IMR-90 (cell line): ENCODE results near the gene NEUROD1. TPM values are rescaled to one million over a fixed set of nuclear protein-coding genes. Genes with fewer than 3 reads are reported as not detected.

Experiments
- ATAC-seq: fragments of 200-7000 bp; cut with Tn5 transposase; 2 replicates; pipeline ENCODE4 v1.9.1; 2020; ENCODE audit warnings: low read depth, mild to moderate bottlenecking, moderate library complexity
- BruUV-seq: library from RNA; stranded (reverse); fragments of 400-500 nt; replicated peaks from 2 replicates; lab custom pipeline; 2021; lab: Mats Ljungman, UMichigan
- CTCF ChIA-PET: fragments of 300-600 bp; formaldehyde crosslinking; extraction: SDS; loops from one replicate; lab custom pipeline; 2021; ENCODE audit warnings: antibody characterized with exemption; lab: Yijun Ruan, JAX
- POLR2A ChIA-PET: fragments of 300-600 bp; sonication (Branson Sonifier 250); formaldehyde crosslinking; loops from one replicate; lab custom pipeline; 2022; ENCODE audit warnings: antibody characterized with exemption; ENCODE audit not compliant: unreplicated experiment; lab: Charles Lee
- DNase-seq: peaks from one replicate; pipeline ENCODE4 v3.0.0; 2013
- H2AFZ ChIP-seq: replicated peaks from 2 replicates; pipeline ENCODE3; 2013; ENCODE audit warnings: low read length, mild to moderate bottlenecking; ENCODE audit not compliant: poor library complexity
- H2AK5ac ChIP-seq: 2 replicates; pipeline ENCODE4 v1.6.1; 2013; ENCODE audit warnings: low read depth, low read length, inconsistent platforms
- H2AK9ac ChIP-seq: replicated peaks from 2 replicates; pipeline ENCODE3; 2013; ENCODE audit warnings: mild to moderate bottlenecking, low read depth, low read length, moderate library complexity; ENCODE audit not compliant: poor library complexity
- H2BK120ac ChIP-seq: 2 replicates; pipeline ENCODE4 v1.6.1; 2013; ENCODE audit warnings: low read depth, low read length, inconsistent platforms
- H2BK15ac ChIP-seq: 3 replicates; pipeline ENCODE4 v1.6.1; 2013; ENCODE audit warnings: low read depth, low read length, inconsistent platforms
- H2BK20ac ChIP-seq: 2 replicates; pipeline ENCODE4 v1.6.1; 2013; ENCODE audit warnings: low read depth, mild to moderate bottlenecking, inconsistent platforms, low read length, moderate library complexity
- H2BK5ac ChIP-seq: 2 replicates; pipeline ENCODE4 v1.6.1; 2013; ENCODE audit warnings: mild to moderate bottlenecking, low read depth, low read length, inconsistent platforms; ENCODE audit not compliant: poor library complexity, severe bottlenecking
- H3K14ac ChIP-seq: replicated peaks from 2 replicates; pipeline ENCODE4 v1.6.1; 2013; ENCODE audit warnings: low read depth, low read length, inconsistent platforms
- H3K18ac ChIP-seq: 2 replicates; pipeline ENCODE4 v1.6.1; 2013; ENCODE audit warnings: low read depth, low read length, control low read depth
- H3K23ac ChIP-seq: 2 replicates; pipeline ENCODE4 v1.6.1; 2013; ENCODE audit warnings: low read depth, low read length, inconsistent platforms
- H3K27ac ChIP-seq: 2 replicates; pipeline ENCODE4 v1.5.1; 2013; ENCODE audit warnings: mild to moderate bottlenecking, control low read depth, low read length; ENCODE audit not compliant: insufficient read depth
- H3K27me3 ChIP-seq: 2 replicates; pipeline ENCODE4 v1.6.1; 2013; ENCODE audit warnings: low read length; ENCODE audit not compliant: control insufficient read depth, insufficient read depth
- H3K36me3 ChIP-seq: 2 replicates; pipeline ENCODE4 v1.6.1; 2013; ENCODE audit warnings: low read length, mixed read lengths; ENCODE audit not compliant: control insufficient read depth, insufficient read depth
- H3K4ac ChIP-seq: 2 replicates; pipeline ENCODE4 v1.6.1; 2013; ENCODE audit warnings: low read depth, low read length, inconsistent platforms
- H3K4me1 ChIP-seq: 2 replicates; pipeline ENCODE4 v1.6.1; 2013; ENCODE audit warnings: low read length, mixed read lengths; ENCODE audit not compliant: control insufficient read depth, insufficient read depth
- H3K4me2 ChIP-seq: 2 replicates; pipeline ENCODE4 v1.6.1; 2013; ENCODE audit warnings: low read depth, mild to moderate bottlenecking, control low read depth, low read length, moderate library complexity
- H3K4me3 ChIP-seq: 2 replicates; pipeline ENCODE4 v1.5.1; 2013; ENCODE audit warnings: low read depth, mild to moderate bottlenecking, control low read depth, low read length, moderate library complexity; ENCODE audit not compliant: insufficient read depth
- H3K56ac ChIP-seq: 2 replicates; pipeline ENCODE4 v1.6.1; 2013; ENCODE audit warnings: low read length, inconsistent platforms; ENCODE audit not compliant: insufficient read depth; ENCODE audit errors: extremely low read depth
- H3K79me1 ChIP-seq, 2 experiments: 2 replicates each; pipeline ENCODE4 v1.6.1; 2013; ENCODE audit warnings: low read length in 2 of 2, inconsistent platforms in 1 of 2, low read depth in 1 of 2
- H3K9ac ChIP-seq: 2 replicates; pipeline ENCODE4 v1.6.1; 2013; ENCODE audit warnings: low read depth, low read length, control low read depth
- H3K9me1 ChIP-seq: 2 replicates; pipeline ENCODE4 v1.6.1; 2013; ENCODE audit warnings: low read length, inconsistent platforms; ENCODE audit not compliant: insufficient read depth
- H3K9me3 ChIP-seq: 2 replicates; pipeline ENCODE4 v1.6.1; 2013; ENCODE audit warnings: low read length; ENCODE audit not compliant: control insufficient read depth, insufficient read depth
- H4K20me1 ChIP-seq: 2 replicates; pipeline ENCODE4 v1.6.1; 2013; ENCODE audit warnings: low read length, inconsistent platforms; ENCODE audit not compliant: insufficient read depth
- H4K5ac ChIP-seq: 2 replicates; pipeline ENCODE4 v1.6.1; 2013; ENCODE audit warnings: mild to moderate bottlenecking, low read depth, low read length, control low read depth
- H4K8ac ChIP-seq, 2 experiments: 2 replicates each; pipeline ENCODE4 v1.6.1; 2013; ENCODE audit warnings: low read depth in 2 of 2, low read length in 2 of 2, control low read depth in 1 of 2, inconsistent platforms in 1 of 2
- H4K91ac ChIP-seq: 2 replicates; pipeline ENCODE4 v1.6.1; 2013; ENCODE audit warnings: low read depth, low read length, inconsistent platforms; ENCODE audit not compliant: insufficient read depth
- BHLHE40 ChIP-seq: fragments of 150-350 bp; IDR thresholded peaks from 2 replicates; pipeline ENCODE4 v1.6.1; 2016; ENCODE audit warnings: mild to moderate bottlenecking, low read depth, low read length
- CEBPB ChIP-seq: IDR thresholded peaks from 2 replicates; pipeline ENCODE4 v1.6.1; 2012; ENCODE audit warnings: low read depth, low read length, improper control_type of control experiment
- CHD1 ChIP-seq: IDR thresholded peaks from 2 replicates; pipeline ENCODE4 v1.6.1; 2012; ENCODE audit warnings: low read depth, low read length, improper control_type of control experiment
- FOS ChIP-seq: fragments of 150-350 bp; IDR thresholded peaks from 2 replicates; pipeline ENCODE4 v1.6.1; 2016; ENCODE audit warnings: low read depth, low read length
- MAFK ChIP-seq: IDR thresholded peaks from 2 replicates; pipeline ENCODE4 v1.6.1; 2012; ENCODE audit warnings: low read depth, low read length, improper control_type of control experiment
- MAZ ChIP-seq: IDR thresholded peaks from 2 replicates; pipeline ENCODE4 v1.6.1; 2012; ENCODE audit warnings: low read depth, mild to moderate bottlenecking, low read length, improper control_type of control experiment, moderate library complexity, borderline replicate concordance
- MXI1 ChIP-seq: IDR thresholded peaks from 2 replicates; pipeline ENCODE4 v1.6.1; 2012; ENCODE audit warnings: low read depth, mild to moderate bottlenecking, low read length, moderate library complexity, borderline replicate concordance
- NFE2L2 ChIP-seq: fragments of 150-350 bp; IDR thresholded peaks from 2 replicates; pipeline ENCODE4 v1.6.1; 2016; ENCODE audit warnings: low read depth, mild to moderate bottlenecking, low read length
- POLR2A ChIP-seq: IDR thresholded peaks from 2 replicates; pipeline ENCODE4 v1.6.1; 2012; ENCODE audit warnings: mild to moderate bottlenecking, low read depth, low read length
- RAD21 ChIP-seq: IDR thresholded peaks from 2 replicates; pipeline ENCODE4 v1.6.1; 2012; ENCODE audit warnings: low read length, improper control_type of control experiment
- RCOR1 ChIP-seq: IDR thresholded peaks from 2 replicates; pipeline ENCODE4 v1.6.1; 2012; ENCODE audit warnings: mild to moderate bottlenecking, low read length, improper control_type of control experiment; ENCODE audit not compliant: insufficient replicate concordance
- RFX5 ChIP-seq: IDR thresholded peaks from 2 replicates; pipeline ENCODE4 v1.8.0; 2012; ENCODE audit warnings: low read depth, mild to moderate bottlenecking, low read length, moderate library complexity
- SMC3 ChIP-seq: fragments of 150-350 bp; IDR thresholded peaks from 2 replicates; pipeline ENCODE4 v1.6.1; 2016; ENCODE audit warnings: low read depth, mild to moderate bottlenecking, antibody characterized with exemption, low read length, moderate library complexity
- WGBS, 2 experiments: methylation state at CpG; one replicate each; pipeline versions ENCODE4 v1.1.5 to v1.1.7; 2013; ENCODE audit warnings: missing lambda C conversion rate in 2 of 2; ENCODE audit not compliant: insufficient read length in 1 of 2; ENCODE audit errors: extremely low coverage in 2 of 2; 5-methylcytosine and 5-hydroxymethylcytosine counted together
- dilution Hi-C: fragments of 300-500 bp; cut with HindIII; formaldehyde crosslinking; loops from one replicate; pipeline ENCODE4 v1.14.3; 2018; ENCODE audit warnings: low sequenced_read_pairs; ENCODE audit not compliant: unreplicated experiment
- in situ Hi-C: fragments of 300-500 bp; cut with MboI; formaldehyde crosslinking; loops from 3 replicates; pipeline ENCODE4 v1.14.3; 2019; ENCODE audit warnings: low sequenced_read_pairs, inconsistent platforms, mixed read lengths
- intact Hi-C: fragments of 100-400 bp; cut with micrococcal nuclease; formaldehyde crosslinking; loops from 2 replicates; pipeline ENCODE4 v1.10.0; 2022
- polyA plus RNA-seq, 3 experiments: library from polyadenylated mRNA; depleted of rRNA; stranded (reverse); fragments of >200 nt; gene quantifications; 2 replicates each; pipeline ENCODE4 v1.2.3, GENCODE V29; 2012; ENCODE audit warnings: low replicate concordance in 1 of 3
- total RNA-seq: library from RNA; depleted of rRNA; stranded (reverse); fragments of >200 nt; gene quantifications from 2 replicates; pipeline ENCODE4 v1.2.3, GENCODE V29; 2012
- TF ChIP-seq, protein P1 (sequence below): fragments of 150-350 bp; IDR thresholded peaks from 2 replicates; pipeline ENCODE4 v1.6.1; 2017; ENCODE audit warnings: mild to moderate bottlenecking, antibody characterized with exemption, low read length, low read depth
- TF ChIP-seq, protein P2 (sequence below): conservative IDR thresholded peaks from 2 replicates; pipeline ENCODE4 v1.5.1; 2012; ENCODE audit warnings: mild to moderate bottlenecking, low read depth, low read length, improper control_type of control experiment
- TF ChIP-seq, protein P3 (sequence below): fragments of 150-350 bp; IDR thresholded peaks from 2 replicates; pipeline ENCODE4 v1.6.1; 2016; ENCODE audit warnings: low read depth, mild to moderate bottlenecking, low read length, moderate library complexity, borderline replicate concordance

Gene NEUROD1
- total and polyA plus RNA-seq, 2 of the 4 experiments (the other 2 are of a cell fraction), result not detected

DNA sequence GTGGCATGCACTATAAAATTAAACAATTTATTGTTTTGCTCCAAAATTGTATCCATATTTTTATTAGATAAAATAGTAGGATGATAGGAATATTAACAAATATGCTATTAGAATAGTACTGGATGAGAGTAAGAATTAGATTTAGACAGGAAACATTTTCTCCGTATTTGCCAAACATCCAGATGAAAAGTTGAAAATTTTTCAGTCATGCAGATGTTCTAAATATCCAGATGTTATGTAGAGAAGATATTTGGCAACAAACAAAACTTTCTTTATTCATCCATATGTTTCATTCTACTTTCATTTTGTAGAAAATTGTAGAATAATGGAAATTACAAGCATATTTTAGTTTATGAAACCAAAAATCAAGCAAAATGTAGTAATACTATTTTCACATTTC is 45.2 kb upstream of the NEUROD1 start:
- H3K18ac ChIP-seq, result no peak overlapping the region
- ChIA-PET CTCF (no interaction called here), POLR2A (no interaction called here)
- peaks cover 2% of the 10 kb centered on the region; the same call in 1 of the 2 replicates for H3K27me3 ChIP-seq
- WGBS, 2 experiments, result no CpG with 5 or more reads among the region's 1 CpG
- TF ChIP-seq, protein P1, sequence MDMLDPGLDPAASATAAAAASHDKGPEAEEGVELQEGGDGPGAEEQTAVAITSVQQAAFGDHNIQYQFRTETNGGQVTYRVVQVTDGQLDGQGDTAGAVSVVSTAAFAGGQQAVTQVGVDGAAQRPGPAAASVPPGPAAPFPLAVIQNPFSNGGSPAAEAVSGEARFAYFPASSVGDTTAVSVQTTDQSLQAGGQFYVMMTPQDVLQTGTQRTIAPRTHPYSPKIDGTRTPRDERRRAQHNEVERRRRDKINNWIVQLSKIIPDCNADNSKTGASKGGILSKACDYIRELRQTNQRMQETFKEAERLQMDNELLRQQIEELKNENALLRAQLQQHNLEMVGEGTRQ, result no peak
- TF ChIP-seq CEBPB (no peak), POLR2A (no peak), CHD1 (no peak), RCOR1 (no peak), NFE2L2 (no peak), MXI1 (no peak), FOS (no peak), SMC3 (no peak), MAZ (no peak), BHLHE40 (no peak), MAFK (no peak), RAD21 (no peak), RFX5 (no peak)
- TF ChIP-seq, protein P2, sequence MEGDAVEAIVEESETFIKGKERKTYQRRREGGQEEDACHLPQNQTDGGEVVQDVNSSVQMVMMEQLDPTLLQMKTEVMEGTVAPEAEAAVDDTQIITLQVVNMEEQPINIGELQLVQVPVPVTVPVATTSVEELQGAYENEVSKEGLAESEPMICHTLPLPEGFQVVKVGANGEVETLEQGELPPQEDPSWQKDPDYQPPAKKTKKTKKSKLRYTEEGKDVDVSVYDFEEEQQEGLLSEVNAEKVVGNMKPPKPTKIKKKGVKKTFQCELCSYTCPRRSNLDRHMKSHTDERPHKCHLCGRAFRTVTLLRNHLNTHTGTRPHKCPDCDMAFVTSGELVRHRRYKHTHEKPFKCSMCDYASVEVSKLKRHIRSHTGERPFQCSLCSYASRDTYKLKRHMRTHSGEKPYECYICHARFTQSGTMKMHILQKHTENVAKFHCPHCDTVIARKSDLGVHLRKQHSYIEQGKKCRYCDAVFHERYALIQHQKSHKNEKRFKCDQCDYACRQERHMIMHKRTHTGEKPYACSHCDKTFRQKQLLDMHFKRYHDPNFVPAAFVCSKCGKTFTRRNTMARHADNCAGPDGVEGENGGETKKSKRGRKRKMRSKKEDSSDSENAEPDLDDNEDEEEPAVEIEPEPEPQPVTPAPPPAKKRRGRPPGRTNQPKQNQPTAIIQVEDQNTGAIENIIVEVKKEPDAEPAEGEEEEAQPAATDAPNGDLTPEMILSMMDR, result no peak
- TF ChIP-seq, protein P3, sequence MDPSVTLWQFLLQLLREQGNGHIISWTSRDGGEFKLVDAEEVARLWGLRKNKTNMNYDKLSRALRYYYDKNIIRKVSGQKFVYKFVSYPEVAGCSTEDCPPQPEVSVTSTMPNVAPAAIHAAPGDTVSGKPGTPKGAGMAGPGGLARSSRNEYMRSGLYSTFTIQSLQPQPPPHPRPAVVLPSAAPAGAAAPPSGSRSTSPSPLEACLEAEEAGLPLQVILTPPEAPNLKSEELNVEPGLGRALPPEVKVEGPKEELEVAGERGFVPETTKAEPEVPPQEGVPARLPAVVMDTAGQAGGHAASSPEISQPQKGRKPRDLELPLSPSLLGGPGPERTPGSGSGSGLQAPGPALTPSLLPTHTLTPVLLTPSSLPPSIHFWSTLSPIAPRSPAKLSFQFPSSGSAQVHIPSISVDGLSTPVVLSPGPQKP, result no peak
- no peak overlapping the region for H4K8ac ChIP-seq
- no peak overlapping the region for H3K27ac ChIP-seq
- H3K14ac ChIP-seq, result no peak overlapping the region
- no peak overlapping the region for H2AK5ac ChIP-seq
- H3K56ac ChIP-seq, result no peak overlapping the region
- H2BK5ac ChIP-seq, result no peak overlapping the region
- dilution Hi-C loops, result no loop called here
- no peaks in the 10 kb centered on the region for H3K4me1 ChIP-seq
- BruUV-seq, result no TSS peak
- no peak overlapping the region for H2BK120ac ChIP-seq
- H3K23ac ChIP-seq, result no peak overlapping the region
- H3K4me2 ChIP-seq, result no peak overlapping the region
- H2BK15ac ChIP-seq, result no peak overlapping the region
- H3K9me3 ChIP-seq, result no peaks in the 10 kb centered on the region
- H2AK9ac ChIP-seq, result no peak overlapping the region
- ATAC-seq, result no peak
- H3K4me3 ChIP-seq, result no peak overlapping the region
- in situ Hi-C loops, result no loop called here
- H3K79me1 ChIP-seq, result no peaks in the 10 kb centered on the region
- intact Hi-C loops, result no loop called here
- no peaks in the 10 kb centered on the region for H3K9me1 ChIP-seq
- H3K9ac ChIP-seq, result no peak overlapping the region
- DNase-seq, result no peak
- no peaks in the 10 kb centered on the region for H3K36me3 ChIP-seq
- no peak overlapping the region for H4K91ac ChIP-seq
- no peak overlapping the region for H4K5ac ChIP-seq
- H2BK20ac ChIP-seq, result no peak overlapping the region
- no peak overlapping the region for H3K4ac ChIP-seq
- H2AFZ ChIP-seq, result no peak overlapping the region
- H4K20me1 ChIP-seq, result no peaks in the 10 kb centered on the region
